GM19463 (cell line): ENCODE results near the gene HOXB2.

Experiments used
- ATAC-seq: cut with Tn5 transposase; IDR thresholded peaks from one replicate; pipeline ENCODE4 v1.9.1; 2021; ENCODE audit warnings: mild to moderate bottlenecking, moderate library complexity; ENCODE audit not compliant: unreplicated experiment

Gene HOXB2

GRCh38 chr17:48553826-48554225 is 8.9 kb upstream of the HOXB2 start:
- ATAC-seq = no peak

- ATAC-seq = no peak
Observed at GRCh38 chr17:48553190-48553547, 8.3 kb upstream of the HOXB2 start.

- ATAC-seq = no peak
Observed at GRCh38 chr17:48552466-48553189, 7.7 kb upstream of the HOXB2 start.

- no peak for ATAC-seq
Observed at GRCh38 chr17:48551596-48552465, 6.9 kb upstream of the HOXB2 start.

- ATAC-seq = no peak
Observed at GRCh38 chr17:48551214-48551555, 6.3 kb upstream of the HOXB2 start.

GRCh38 chr17:48550502-48551213 is 5.7 kb upstream of the HOXB2 start:
- ATAC-seq = no peak

GRCh38 chr17:48549914-48550501 is 5.1 kb upstream of the HOXB2 start:
- no peak for ATAC-seq

GRCh38 chr17:48549281-48549630 is 4.3 kb upstream of the HOXB2 start:
- ATAC-seq = no peak

GRCh38 chr17:48548523-48549280 is 3.8 kb upstream of the HOXB2 start:
- ATAC-seq = no peak

GRCh38 chr17:48547808-48548522 is 3.1 kb upstream of the HOXB2 start:
- ATAC-seq = no peak

- no peak for ATAC-seq
Observed at GRCh38 chr17:48546924-48547807, 2.3 kb upstream of the HOXB2 start.

- ATAC-seq = no peak
Observed at GRCh38 chr17:48546137-48546923, 1.4 kb upstream of the HOXB2 start.

- ATAC-seq = no peak
Observed at GRCh38 chr17:48545539-48545938, 630 bp upstream of the HOXB2 start.

- no peak for ATAC-seq
Observed at GRCh38 chr17:48544349-48545021, 424 bp downstream of the HOXB2 start.

- no peak for ATAC-seq
Observed at GRCh38 chr17:48543854-48544348, 1.0 kb downstream of the HOXB2 start.

- ATAC-seq = peak; percentile 47
Observed at GRCh38 chr17:48543107-48543853, 1.6 kb downstream of the HOXB2 start.

GRCh38 chr17:48542698-48543106 is 2.2 kb downstream of the HOXB2 start:
- ATAC-seq = no peak
